Activated CD8-positive, alpha-beta memory T cell treated with anti-CD3 and anti-CD28 coated beads for 36 hours (primary cell): ENCODE results near the gene CDT1. TPM values are rescaled to one million over a fixed set of nuclear protein-coding genes. Genes with fewer than 3 reads are reported as not detected.

ENCODE experiments used
- CTCF ChIA-PET: fragments of 350-600 bp; sonication (Branson Sonifier 250); formaldehyde crosslinking; loops from one replicate; lab custom pipeline; 2021; ENCODE audit warnings: antibody characterized with exemption; lab: Charles Lee
- POLR2A ChIA-PET: fragments of 350-600 bp; sonication (Branson Sonifier 250); formaldehyde crosslinking; loops from one replicate; lab custom pipeline; 2021; ENCODE audit warnings: antibody characterized with exemption; lab: Charles Lee
- total RNA-seq, 2 experiments: library from RNA; stranded (reverse); gene quantifications; one replicate each; pipeline ENCODE4 v1.2.3, GENCODE V29; 2021

CDT1 gene
- total RNA-seq, 2 experiments from 2014 or later, result 110 to 119 TPM

DNA sequence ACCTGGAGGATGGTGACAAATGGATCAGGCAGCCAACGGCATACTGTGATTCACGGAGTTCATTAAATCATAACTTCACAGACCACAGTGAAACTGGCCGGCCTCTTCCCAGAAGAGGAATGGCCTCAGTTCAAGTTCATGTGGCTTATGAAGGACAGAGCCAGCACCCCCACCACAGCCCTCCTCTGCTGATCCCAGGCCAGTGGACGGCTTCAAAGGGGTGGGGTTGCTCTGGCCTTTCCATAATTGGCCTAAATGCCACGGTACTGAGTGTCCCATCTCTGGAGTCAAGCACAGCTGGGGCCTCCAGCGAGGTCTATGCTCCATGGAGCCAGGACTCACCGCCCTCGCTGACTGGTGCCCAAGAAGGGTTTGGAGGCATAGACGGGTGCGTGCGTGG, 31.8 kb downstream of the CDT1 start:
- ChIA-PET POLR2A (no interaction called here), CTCF (no interaction called here)

DNA sequence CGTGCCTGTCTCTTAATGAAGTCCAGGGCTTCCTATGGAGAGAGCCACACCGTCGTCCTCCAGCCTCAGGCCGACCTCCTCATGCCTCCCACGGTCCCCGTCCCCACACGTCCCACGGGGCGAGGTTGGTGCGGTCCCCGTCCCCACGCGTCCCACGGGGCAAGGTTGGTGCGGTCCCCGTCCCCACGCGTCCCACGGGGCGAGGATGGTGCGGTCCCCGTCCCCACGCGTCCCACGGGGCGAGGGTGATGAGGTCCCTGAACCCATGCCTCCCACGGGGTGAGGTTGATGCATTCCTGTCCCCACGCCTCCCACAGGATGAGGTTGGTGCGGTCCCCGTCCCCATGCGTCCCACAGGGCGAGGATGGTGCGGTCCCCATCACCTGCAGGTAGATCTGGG, 32.2 kb downstream of the CDT1 start:
- POLR2A ChIA-PET, result no interaction called here
- CTCF ChIA-PET, result no interaction called here

DNA sequence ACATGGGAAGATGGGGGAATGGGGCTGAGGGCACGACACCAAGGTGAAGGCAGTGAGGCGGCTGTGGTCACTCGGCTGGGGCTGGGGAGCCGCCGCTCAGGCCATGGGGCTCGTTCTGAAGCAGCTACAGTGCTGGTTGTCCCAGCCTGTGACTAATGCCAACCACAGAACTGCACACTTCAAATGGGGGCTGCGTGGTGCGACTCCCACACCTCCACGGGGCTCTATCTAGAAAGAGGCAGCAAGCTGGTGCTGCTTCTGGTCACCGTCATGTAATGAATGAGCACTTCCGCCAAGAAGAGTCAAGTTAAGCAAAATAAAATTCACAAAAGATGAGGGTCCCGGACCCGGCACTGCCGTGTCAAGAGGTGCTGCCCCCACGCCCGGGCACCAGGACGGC, 33.2 kb downstream of the CDT1 start:
- ChIA-PET POLR2A (no interaction called here), CTCF (no interaction called here)

DNA sequence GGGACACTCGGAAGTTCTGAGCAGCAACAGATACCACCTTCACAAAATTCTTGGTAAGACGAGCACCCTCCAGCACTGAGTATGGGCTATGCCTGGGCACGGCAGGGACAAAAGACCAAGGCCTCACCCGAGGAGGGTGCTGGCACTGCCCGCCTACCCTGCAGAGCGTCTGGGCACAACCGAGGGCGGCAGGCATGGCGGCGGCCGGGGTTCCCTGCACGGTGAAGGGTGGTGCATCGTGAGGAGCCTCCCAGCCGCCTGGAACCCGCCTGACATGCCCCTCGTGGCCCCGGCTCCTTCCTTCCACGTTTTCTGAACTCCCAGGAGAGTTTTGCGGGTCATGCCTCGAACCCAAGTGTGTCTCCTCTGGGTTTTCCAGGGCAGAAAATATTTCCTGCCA, 34.2 kb downstream of the CDT1 start:
- POLR2A ChIA-PET, result no interaction called here
- CTCF ChIA-PET, result no interaction called here

DNA sequence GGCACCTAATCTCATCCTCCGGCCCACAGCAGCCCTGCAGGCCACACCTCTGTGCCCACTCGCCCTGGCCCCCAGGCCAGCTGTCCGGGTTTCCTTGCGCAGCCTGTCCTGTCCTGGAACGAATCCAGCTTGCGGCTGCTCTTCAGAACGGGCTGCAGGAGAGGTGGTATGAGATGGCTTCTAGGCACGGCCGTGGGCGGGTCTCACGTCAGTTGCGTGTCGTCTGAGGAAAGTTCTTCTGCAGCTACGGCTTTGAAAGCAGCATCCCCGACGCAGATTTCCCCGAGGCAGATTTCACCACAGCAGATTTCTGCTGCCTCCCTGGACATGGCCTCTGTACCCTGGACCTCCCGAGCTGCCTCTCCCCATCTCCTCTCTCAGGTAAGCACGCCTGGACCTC, 35.0 kb downstream of the CDT1 start:
- CTCF ChIA-PET, result no interaction called here
- POLR2A ChIA-PET, result no interaction called here

DNA sequence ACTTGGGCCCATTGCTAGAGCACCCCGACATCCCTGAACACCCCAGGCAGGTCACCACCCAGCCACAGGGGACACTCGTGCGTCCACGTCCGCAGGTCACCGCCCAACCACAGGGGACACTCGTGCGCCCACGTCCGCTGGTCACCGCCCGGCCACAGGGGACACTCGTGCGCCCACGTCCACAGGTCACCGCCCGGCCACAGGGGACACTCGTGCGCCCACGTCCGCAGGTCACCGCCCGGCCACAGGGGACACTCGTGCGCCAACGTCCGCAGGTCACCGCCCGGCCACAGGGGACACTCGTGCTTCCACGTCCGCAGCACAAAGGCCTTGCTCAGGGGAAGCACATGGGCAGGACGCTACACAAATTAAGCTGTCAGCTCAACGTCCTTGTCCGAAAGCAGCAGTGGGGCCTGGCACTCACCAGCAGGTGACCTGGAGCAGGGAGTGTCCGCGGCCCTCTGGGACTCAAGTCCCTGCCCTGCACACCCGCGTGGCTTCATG, 35.5 kb downstream of the CDT1 start:
- ChIA-PET POLR2A (no interaction called here), CTCF (no interaction called here)

DNA sequence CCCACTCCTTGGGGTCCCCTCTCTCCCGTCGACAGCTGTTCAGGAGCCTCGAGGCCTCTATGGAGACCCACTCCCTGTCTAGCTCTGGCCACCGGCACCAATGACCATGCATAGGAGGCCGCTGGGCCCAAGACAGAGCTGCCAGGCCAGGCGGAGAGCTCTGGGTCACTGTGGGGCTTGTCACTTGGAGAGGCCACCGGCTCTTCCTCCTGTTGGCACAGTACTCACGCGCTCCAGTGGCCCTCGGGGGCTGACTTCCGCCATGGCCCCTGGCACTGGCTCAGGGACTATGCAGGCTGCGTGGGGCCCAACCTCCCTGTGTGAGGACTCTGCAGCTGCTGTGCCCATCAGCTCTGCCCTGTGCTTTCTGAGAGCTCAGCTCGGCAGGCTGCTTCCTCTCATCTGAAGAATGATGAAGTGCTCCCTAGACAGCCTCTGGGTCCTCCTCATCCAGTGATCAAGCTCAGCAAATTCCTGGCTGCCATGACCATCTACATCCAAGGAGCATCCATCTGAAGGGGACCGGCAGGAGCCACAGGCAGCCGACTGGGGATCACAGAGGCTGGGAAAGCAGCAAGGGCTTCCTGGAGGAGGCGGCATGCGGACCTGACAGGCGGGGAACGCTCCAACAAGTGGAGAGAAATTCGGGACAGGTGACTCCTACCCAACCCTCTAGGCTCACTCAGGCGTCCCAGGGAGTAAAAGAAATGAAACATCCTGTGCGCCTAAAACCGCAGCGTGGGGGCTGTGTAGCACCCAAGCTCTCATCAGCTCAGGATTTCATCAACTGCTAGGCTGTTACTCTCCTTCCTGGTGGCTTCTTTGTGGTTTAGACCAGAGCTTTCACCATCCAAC, 36.4 kb downstream of the CDT1 start:
- CTCF ChIA-PET, result no interaction called here
- POLR2A ChIA-PET, result no interaction called here

DNA sequence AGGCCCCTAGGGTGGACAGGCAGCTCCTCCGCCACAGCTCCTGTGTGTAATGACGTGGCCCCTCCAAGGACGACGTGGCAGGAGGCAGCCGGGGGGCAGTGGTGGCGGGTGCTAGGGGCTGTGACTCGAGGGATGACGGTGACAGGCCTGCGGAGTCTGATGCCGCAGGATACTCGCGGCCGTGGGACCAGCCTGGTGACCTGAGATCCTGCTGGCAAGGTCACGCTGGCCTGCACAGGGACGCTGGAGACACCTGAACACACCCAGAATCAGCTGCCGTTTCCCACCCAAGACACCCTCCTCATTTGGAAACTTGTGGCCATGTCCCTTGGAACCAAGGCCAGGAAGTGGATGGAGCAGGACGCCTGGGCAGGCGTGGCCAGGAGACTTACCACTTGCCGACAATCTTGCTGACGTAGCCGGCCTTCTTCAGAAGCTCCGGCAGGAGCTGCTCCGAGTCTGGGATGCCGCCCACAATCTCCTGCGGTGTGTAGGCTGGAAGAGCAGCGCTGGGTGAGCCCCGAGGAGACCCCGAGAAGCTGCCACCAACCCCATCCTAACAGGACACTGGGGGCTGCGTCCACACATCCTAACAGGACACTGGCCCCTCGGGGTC, 37.1 kb downstream of the CDT1 start:
- CTCF ChIA-PET, result no interaction called here
- POLR2A ChIA-PET, result no interaction called here

DNA sequence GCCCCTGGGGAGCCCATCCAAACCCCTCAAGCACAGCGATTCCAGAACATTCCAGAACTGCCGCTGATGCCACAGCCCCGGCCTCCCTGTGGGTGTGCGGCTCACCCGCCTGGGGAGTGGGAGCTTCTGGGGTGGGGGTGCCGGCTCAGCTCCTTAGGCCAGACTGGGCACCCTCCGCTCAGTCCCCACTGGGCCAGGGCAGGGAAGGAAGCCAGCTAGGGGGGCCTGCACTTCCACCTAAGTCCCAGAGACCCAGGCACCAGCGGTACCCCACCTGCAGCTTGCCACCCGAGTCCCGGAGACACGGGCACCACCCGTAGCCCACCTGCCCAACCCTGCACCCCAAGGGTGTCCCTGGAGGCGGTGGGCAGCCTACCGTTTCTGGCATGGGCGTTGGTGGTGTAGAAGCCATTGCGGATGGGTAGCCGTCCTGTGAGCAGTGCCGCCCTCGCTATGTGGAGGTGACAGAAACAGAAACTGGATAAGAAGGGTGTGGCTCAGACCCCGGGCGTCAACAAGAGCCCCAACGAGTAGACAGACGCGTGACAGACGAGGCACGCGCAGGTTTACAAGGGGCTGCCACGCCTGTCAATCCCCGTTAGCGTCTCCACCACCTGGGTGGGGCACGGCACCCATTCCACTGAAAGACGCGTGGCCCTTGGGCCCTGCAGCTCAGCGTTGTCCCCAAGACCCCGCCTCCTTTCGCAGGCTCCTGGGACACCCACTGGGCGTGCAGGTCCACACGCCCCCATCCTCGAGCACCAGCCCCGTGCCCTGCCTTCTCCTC, 38.1 kb downstream of the CDT1 start:
- ChIA-PET POLR2A (no interaction called here), CTCF (no interaction called here)

DNA sequence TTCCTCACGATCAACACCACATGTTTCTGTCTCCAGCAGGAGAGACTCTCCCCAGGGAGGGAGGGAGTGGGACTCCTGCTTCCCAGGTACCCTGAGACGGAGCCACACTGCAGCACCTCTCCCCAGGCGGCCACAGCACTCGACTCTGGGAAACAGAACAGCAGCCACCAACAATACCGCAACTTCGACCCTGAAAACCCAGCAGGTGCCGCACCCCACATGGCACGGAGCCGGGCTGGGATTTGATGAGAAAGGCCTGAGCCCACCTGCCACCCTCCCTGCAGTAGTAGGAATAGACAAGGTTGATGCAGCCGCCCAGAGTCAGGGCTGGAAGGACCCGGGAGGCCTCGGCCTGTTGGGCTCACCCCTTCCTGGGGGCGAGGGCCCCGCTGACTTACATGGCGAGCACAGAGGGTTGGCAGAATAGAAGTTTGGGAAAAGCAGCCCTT, 38.7 kb downstream of the CDT1 start:
- CTCF ChIA-PET, result interaction anchor here (1.0 kb wide), 1 partner anchor 13 kb away, joined by 3 read pairs; no protein-coding TSS in a partner anchor
- POLR2A ChIA-PET, result no interaction called here

DNA sequence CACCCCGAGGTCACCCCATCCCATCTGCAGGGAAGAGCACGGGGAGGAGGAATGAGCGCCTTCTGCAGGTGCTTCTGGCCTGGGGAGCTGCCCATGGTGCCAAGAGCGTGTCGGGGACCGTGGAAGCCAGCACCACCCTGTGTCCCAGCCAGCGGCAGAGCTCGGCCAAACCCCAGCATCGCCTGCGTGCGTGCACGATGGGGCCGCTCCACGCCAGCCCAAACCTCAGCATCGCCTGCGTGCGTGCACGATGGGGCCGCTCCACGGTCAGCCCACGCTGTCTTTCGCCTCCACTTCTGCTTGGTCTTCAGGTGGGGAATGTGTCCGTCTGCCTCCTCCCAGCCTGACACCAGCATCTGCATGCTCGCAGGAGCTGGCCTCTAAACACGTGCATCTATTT, 39.2 kb downstream of the CDT1 start:
- CTCF ChIA-PET, result interaction anchor here (1.0 kb wide), 1 partner anchor 13 kb away, joined by 3 read pairs; no protein-coding TSS in a partner anchor
- POLR2A ChIA-PET, result no interaction called here

DNA sequence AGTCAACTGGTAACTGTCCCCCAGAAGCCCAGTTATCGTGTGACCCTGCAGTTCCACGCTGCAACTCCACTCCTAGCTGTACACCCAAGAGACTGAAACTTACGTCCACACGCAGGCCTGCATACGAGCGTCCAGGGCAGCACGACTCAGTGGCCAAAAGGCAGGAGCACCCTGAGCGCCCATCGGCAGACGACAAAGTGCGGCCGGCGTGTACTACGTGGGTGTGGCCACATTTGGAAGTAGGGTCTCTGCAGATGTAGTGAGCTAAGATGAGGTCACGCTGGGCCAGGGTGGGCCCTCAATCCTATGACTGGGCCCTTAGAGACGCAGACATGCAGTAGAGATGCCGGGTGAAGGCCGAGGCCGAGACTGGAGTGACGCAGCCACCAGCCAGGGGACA, 39.7 kb downstream of the CDT1 start:
- POLR2A ChIA-PET, result no interaction called here
- CTCF ChIA-PET, result interaction anchor here (1.0 kb wide), 1 partner anchor 12 kb away, joined by 3 read pairs; no protein-coding TSS in a partner anchor

DNA sequence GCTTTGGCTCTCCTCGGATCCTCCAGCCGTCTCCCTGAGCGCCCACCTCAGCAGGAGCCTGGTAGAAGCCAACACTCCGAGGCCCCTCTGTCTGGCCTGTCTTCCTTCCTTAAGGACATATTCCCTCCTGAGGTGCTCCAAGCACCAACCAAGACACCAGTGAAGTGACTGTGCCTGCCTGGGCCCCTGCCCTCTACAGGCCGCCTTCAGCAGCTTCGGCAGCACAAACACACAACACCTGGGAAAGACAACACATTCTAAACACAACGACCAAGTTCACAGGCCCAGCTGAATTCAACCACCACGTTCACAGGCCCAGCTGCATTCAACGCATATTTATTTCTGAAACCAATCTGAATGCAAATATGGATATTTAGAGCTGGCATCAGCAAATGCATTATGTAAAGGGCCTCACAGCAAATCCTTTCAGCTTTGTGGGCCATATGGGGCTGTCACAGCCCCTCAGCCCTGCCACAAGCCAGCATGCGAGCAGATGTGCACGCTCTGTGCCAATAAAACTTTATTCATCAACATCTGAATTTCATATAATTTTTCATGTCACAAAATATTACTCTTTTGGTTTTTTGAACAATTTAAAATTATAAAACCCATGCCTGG, 40.9 kb downstream of the CDT1 start:
- ChIA-PET POLR2A (no interaction called here), CTCF (no interaction called here)

DNA sequence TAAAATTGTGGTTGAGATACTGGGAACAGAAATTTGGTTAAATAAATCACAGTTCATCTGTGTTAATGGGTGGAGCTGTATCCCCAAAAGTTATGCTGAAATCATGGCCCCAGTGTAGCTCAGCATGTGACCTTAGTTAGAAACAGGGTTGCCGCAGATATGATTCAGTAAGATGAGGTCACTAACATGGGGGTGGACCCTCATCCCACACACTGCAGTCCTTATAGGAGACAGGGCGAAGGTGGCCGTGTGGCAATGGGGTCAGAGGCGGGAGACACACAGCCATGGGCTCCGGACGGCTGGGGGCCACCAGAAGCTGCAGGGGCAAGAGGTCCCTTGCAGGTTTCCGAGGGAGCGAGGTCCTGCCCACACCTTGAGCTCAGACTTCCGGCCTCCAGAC, 42.5 kb downstream of the CDT1 start:
- ChIA-PET POLR2A (interaction anchor here (0.6 kb wide), 2 partner anchors 77 to 821 kb away, joined by 6 to 10 read pairs; no protein-coding TSS in a partner anchor), CTCF (interaction anchor here (0.7 to 2.0 kb wide), 3 partner anchors 12 to 370 kb away, joined by 3 to 8 read pairs (median 3); partner anchors contain the start of gene TRAPPC2L)

DNA sequence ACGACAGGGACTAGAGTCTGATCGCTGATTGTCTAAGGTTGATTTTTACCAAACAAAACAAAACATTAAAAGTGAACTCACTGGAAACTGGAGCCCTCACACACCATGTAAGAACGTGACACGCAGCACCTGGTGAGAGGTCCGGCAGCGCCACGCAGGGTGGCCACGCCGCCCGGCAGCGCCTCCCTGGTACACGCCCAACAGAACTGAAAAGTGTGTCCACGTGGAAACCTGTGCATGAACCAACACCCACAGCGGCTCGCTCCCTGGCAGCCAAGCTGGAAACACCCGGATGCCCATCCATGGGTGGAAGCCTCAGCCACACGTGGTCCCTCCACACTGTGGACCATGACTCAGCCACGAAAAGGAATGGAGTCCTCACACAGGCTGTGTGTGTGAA, 44.1 kb downstream of the CDT1 start:
- POLR2A ChIA-PET, result no interaction called here
- CTCF ChIA-PET, result no interaction called here

DNA sequence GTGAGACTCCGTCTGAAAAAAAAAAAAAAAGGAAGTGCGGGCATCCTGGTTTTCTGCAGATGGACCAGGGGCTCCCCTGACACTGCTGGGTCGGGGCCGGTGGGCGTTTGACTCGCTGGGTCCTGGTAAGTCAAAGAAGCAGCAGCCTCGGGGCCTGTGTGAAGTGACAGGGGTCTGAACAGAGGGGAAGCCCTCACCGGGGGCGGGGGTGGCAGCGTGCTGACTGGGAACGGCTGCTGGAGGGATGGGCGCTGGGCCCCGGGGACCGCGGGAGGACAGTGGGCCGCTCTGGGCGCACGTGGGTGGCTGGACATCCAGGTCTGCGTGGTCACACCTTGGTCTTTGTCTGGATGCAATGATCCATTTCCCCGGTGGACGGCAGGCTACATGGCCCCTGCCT, 45.0 kb downstream of the CDT1 start:
- ChIA-PET CTCF (no interaction called here), POLR2A (no interaction called here)

DNA sequence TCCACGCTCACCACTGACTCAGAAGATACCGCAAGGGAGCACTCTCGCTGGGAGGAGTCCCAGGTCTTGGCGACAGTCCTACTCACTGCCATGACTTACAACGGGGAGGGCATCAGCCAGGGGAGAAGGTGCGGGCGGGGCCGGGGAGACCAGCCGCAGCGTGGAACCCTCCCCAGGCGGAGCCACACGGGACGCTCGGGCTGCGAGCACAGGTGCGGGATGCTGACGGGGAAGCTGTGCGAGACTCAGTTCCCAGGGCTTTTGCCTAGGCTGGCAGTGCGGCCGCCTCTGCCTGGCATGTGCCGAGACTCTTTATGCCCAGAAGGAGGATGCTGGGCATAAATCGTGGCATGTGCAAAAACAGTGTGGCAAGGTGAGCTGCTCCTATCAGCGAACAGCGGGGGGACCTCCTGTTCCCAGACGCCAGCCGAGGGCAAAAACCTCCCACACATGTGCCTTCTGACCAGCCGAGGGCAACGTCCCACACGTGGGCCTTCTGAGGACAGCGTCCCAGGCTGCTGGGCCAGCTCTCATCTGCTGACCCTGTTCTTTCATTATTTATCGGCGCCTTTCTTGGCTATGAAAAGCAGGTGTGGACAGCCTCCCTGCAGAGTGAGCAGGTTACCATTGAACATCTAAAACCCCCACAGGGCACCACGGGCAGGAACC, 47.1 kb downstream of the CDT1 start:
- CTCF ChIA-PET, result no interaction called here
- POLR2A ChIA-PET, result no interaction called here

DNA sequence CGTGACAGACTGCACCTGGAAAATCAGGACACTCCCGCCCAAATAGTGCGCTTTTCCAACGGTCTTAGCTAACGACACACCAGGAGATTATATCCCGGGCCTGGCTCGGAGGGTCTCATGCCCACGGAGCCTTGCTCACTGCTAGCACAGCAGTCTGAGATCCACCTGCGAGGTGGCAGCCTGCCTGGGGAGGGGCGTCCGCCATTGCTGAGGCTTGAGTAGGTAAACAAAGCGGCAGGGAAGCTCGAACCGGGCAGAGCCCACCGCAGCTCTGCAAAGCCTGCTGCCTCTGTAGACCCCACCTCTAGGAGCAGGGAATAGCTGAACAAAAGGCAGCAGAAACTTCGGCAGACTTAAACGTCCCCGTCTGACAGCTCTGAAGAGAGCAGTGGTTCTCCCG, 48.0 kb downstream of the CDT1 start:
- POLR2A ChIA-PET, result interaction anchor here (0.6 kb wide), 1 partner anchor 952 kb away, joined by 6 read pairs; no protein-coding TSS in a partner anchor
- CTCF ChIA-PET, result no interaction called here
